Left lung (tissue), 10 donors: ENCODE results near the gene MSANTD1. TPM values are rescaled to one million over a fixed set of nuclear protein-coding genes. Genes with fewer than 3 reads are reported as not detected.

ENCODE experiments used
- ATAC-seq: fragments of 200-7000 bp; cut with Tn5 transposase; one replicate; pipeline ENCODE4 v1.9.1; 2020; ENCODE audit warnings: moderate library complexity
- DNase-seq, 4 donors: peaks; one replicate each; pipeline ENCODE4 v3.0.0-alpha.2; 2013 to 2020
- H3K27ac ChIP-seq, 2 donors: fragments of 200-600 bp; sonication (generic) in 1 of 2; one replicate each; pipeline versions ENCODE4 v1.5.0 to v1.8.0; 2020 to 2021
- H3K27me3 ChIP-seq, 2 donors: fragments of 200-600 bp; sonication (generic) in 1 of 2; one replicate each; pipeline versions ENCODE4 v1.5.0 to v1.8.0; 2020 to 2021
- H3K36me3 ChIP-seq, 2 donors: fragments of 200-600 bp; sonication (generic) in 1 of 2; one replicate each; pipeline versions ENCODE4 v1.5.0 to v1.8.0; 2020 to 2021
- H3K4me1 ChIP-seq, 2 donors: fragments of 200-600 bp; one replicate each; pipeline ENCODE4 v1.8.0; 2021
- H3K4me3 ChIP-seq, 2 donors: fragments of 200-600 bp; sonication (generic) in 1 of 2; one replicate each; pipeline versions ENCODE4 v1.5.0 to v1.8.0; 2020 to 2021; ENCODE audit warnings: mild to moderate bottlenecking in 1 of 2
- H3K9me3 ChIP-seq, 2 donors: fragments of 200-600 bp; sonication (generic) in 1 of 2; one replicate each; pipeline versions ENCODE4 v1.5.0 to v1.8.0; 2020 to 2021
- CTCF ChIP-seq, 2 donors: fragments of 200-600 bp; sonication (generic) in 1 of 2; IDR thresholded peaks; one replicate each; pipeline versions ENCODE4 v1.5.0 to v1.8.0; 2021; ENCODE audit warnings: antibody characterized with exemption in 2 of 2
- intact Hi-C, 2 donors: fragments of 100-400 bp; cut with DNase I; formaldehyde crosslinking; loops; one replicate each; pipeline versions ENCODE4 v1.11.2 to v1.14.2; 2022
- polyA plus RNA-seq, 6 donors: library from polyadenylated mRNA; unstranded; fragments of 120-200 nt; gene quantifications; one replicate each; pipeline ENCODE4 v1.2.1, GENCODE V29; 2013; ENCODE audit not compliant: insufficient read length in 6 of 6
- total RNA-seq, 2 donors: library from RNA; stranded (reverse); fragmentation: NEBNext Ultra II Directional; extraction: Animal tissue kit (Norgen Biotek cat#: 25700); gene quantifications; one replicate each; pipeline ENCODE4 v1.2.1, GENCODE V29; 2021
- donor health status: DM: no; HTN: yes; CAD: no.
- donor health status: DM: no; HTN: no; CAD: no.

MSANTD1 gene
- total and polyA plus RNA-seq, 8 donors = 0.54 to 1.4 (median 1.0) TPM

GRCh38 chr4:3201718-3202702 lies 46.9 kb upstream of the MSANTD1 start:
- TF ChIP-seq CTCF (IDR thresholded peaks at IDR 0.05) = no peak
- H3K4me1 ChIP-seq = peaks cover 15 to 29% of the 10 kb centered on the region in 2 donors
- peak in 2 of 4 donors; percentile 83 to 84 for DNase-seq
- H3K27ac ChIP-seq = peak overlapping the region in 1 of 2 donors; percentile 68
- intact Hi-C loops = no loop called here
- H3K4me3 ChIP-seq = no peak overlapping the region
- no peaks in the 10 kb centered on the region for H3K9me3 ChIP-seq
- ATAC-seq = peak; percentile 39
- no peaks in the 10 kb centered on the region for H3K27me3 ChIP-seq
- H3K36me3 ChIP-seq = peaks cover 0 to 66% of the 10 kb centered on the region in 2 donors

- Histone ChIP-seq H3K36me3 (peaks cover 0 to 64% of the 10 kb centered on the region in 2 donors), H3K4me3 (no peak overlapping the region), H3K27me3 (no peaks in the 10 kb centered on the region), H3K4me1 (peaks cover 17 to 40% of the 10 kb centered on the region in 2 donors), H3K27ac (peak overlapping the region; percentile 24 to 68), H3K9me3 (no peaks in the 10 kb centered on the region)
- intact Hi-C loops = no loop called here
- DNase-seq = peak in 2 of 4 donors; percentile 40 to 52
- no peak for TF ChIP-seq CTCF (IDR thresholded peaks at IDR 0.05)
- no peak for ATAC-seq
Observed at GRCh38 chr4:3202836-3203820, 45.8 kb upstream of the MSANTD1 start.

- Histone ChIP-seq H3K4me1 (peaks cover 20 to 40% of the 10 kb centered on the region in 2 donors), H3K4me3 (no peak overlapping the region), H3K27me3 (no peaks in the 10 kb centered on the region), H3K9me3 (no peaks in the 10 kb centered on the region), H3K36me3 (peaks cover 0 to 64% of the 10 kb centered on the region in 2 donors), H3K27ac (no peak overlapping the region)
- ATAC-seq = no peak
- intact Hi-C loops = no loop called here
- DNase-seq = peak in 2 of 4 donors; percentile 32 to 44
- no peak for TF ChIP-seq CTCF (IDR thresholded peaks at IDR 0.05)
Observed at GRCh38 chr4:3203971-3204431, 45.0 kb upstream of the MSANTD1 start.

- Histone ChIP-seq H3K4me1 (peaks cover 14 to 40% of the 10 kb centered on the region in 2 donors), H3K27me3 (no peaks in the 10 kb centered on the region), H3K36me3 (peaks cover 0 to 64% of the 10 kb centered on the region in 2 donors), H3K4me3 (no peak overlapping the region), H3K27ac (no peak overlapping the region), H3K9me3 (no peaks in the 10 kb centered on the region)
- intact Hi-C loops = no loop called here
- ATAC-seq = no peak
- TF ChIP-seq CTCF (IDR thresholded peaks at IDR 0.05) = no peak
- peak in 1 of 4 donors; percentile 54 for DNase-seq
Observed at GRCh38 chr4:3205995-3206394, 43.0 kb upstream of the MSANTD1 start.
